Measurements from ENCODE around the gene LSG1.
A peak's percentile ranks its signal among the peaks of the same experiment; 100 is the strongest.

The LSG1 gene

DNA sequence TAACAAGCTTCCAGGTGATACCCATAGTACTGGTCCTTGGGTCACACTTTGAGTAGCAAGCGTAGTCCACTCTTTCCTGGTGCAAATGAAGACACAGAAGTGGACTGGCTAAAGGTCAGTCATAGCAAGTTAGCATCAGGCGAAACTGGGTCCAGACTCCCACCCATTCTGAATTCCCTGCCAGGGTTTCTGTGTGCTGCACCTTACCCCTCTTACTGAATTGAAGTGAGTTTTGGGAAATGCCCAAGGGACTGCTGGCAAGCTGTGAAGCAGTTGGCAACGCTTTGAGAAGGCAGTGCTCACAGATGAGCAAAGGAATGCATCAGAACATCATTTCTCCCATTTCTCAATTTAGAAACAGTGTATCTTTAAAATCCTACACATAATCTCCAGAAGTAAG, 1.8 kb upstream of the LSG1 start:
- Histone ChIP-seq H3K27me3 (ENCODE audit: control insufficient read depth, low read length) (peaks cover 7% of the 10 kb centered on the region; the same call in 1 of the 2 replicates), H3K4me3 (ENCODE audit: low read length) (no peak overlapping the region), H3K4me1 (ENCODE audit: control insufficient read depth, low read length) (peaks cover 22% of the 10 kb centered on the region), H3K27ac (ENCODE audit: low read depth, low read length) (no peak overlapping the region), H3K4me2 (ENCODE audit: low read length) (no peak overlapping the region), H3K79me2 (ENCODE audit: control insufficient read depth, low read length) (peaks cover 34% of the 10 kb centered on the region), H3K9me3 (ENCODE audit: control insufficient read depth, insufficient read depth, low read length) (no peaks in the 10 kb centered on the region), H3K36me3 (ENCODE audit: control insufficient read depth, low read length) (peaks cover 18% of the 10 kb centered on the region), H4K20me1 (ENCODE audit: control insufficient read depth, insufficient read depth, low read depth, low read length) (peaks cover 4% of the 10 kb centered on the region; the same call in 1 of the 2 replicates), H3K9me2 (replicated peaks; ENCODE audit: control insufficient read depth, low read length) (no peaks in the 10 kb centered on the region), H3F3A (ENCODE audit: control insufficient read depth, insufficient read depth) (no peaks in the 10 kb centered on the region)
- TF ChIP-seq EZH2phosphoT487 (IDR thresholded peaks at IDR 0.05; ENCODE audit: borderline replicate concordance, low read length): no peak
- TF ChIP-seq, protein P1, sequence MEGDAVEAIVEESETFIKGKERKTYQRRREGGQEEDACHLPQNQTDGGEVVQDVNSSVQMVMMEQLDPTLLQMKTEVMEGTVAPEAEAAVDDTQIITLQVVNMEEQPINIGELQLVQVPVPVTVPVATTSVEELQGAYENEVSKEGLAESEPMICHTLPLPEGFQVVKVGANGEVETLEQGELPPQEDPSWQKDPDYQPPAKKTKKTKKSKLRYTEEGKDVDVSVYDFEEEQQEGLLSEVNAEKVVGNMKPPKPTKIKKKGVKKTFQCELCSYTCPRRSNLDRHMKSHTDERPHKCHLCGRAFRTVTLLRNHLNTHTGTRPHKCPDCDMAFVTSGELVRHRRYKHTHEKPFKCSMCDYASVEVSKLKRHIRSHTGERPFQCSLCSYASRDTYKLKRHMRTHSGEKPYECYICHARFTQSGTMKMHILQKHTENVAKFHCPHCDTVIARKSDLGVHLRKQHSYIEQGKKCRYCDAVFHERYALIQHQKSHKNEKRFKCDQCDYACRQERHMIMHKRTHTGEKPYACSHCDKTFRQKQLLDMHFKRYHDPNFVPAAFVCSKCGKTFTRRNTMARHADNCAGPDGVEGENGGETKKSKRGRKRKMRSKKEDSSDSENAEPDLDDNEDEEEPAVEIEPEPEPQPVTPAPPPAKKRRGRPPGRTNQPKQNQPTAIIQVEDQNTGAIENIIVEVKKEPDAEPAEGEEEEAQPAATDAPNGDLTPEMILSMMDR (IDR thresholded peaks at IDR 0.05; ENCODE audit: low read depth, low read length, poor library complexity, severe bottlenecking): no peak

DNA sequence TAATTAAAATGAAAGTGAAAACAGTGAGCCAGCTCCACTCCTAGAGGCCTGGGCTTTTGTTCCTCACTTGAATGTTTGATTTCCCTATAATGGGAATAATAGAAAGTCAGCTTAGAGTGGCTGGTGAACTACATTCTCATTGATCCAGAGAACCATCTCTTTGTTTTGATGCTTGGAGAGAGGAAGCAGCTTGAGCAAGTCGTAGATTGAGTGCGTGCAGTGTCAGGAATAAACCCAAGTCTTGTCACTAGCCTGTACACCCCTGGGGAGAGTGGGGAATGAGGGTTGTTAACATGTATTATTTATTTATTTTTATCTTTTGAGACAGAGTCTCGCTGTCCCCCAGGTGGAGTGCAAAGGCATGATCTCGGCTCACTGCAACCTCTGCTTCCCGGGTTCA, 885 bp upstream of the LSG1 start:
- TF ChIP-seq, protein P1 (IDR thresholded peaks at IDR 0.05; ENCODE audit: low read depth, low read length, poor library complexity, severe bottlenecking): no peak
- no peak for TF ChIP-seq EZH2phosphoT487 (IDR thresholded peaks at IDR 0.05; ENCODE audit: borderline replicate concordance, low read length)
- H3K27ac ChIP-seq (ENCODE audit: low read depth, low read length): peak overlapping the region; percentile 72; the same call in 1 of the 2 replicates

DNA sequence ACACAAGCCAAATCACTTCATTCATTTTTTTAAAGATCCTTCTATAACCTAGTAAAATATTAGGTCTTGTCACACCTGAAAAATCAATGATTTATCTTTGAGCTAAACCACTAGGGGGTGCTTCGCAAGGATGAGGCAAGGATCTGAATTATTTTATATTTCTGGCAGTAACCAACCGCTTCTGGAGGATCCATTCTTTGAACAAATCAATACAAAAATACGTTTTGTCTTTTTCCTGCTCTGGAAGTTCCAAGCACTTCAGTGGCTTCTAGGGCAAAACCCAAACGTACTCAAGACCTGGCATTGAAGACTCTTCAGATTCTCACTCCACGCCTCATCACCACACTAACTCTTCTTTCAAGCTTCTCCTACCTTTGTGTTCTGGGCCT, 486 bp downstream of the LSG1 start:
- Histone ChIP-seq H3K27me3 (ENCODE audit: control insufficient read depth, low read length) (peaks cover 3% of the 10 kb centered on the region; the same call in 1 of the 2 replicates), H3K4me1 (ENCODE audit: control insufficient read depth, low read length) (peaks cover 22% of the 10 kb centered on the region), H3K4me2 (ENCODE audit: low read length) (peak overlapping the region; percentile 87), H3F3A (ENCODE audit: control insufficient read depth, insufficient read depth) (no peaks in the 10 kb centered on the region), H3K36me3 (ENCODE audit: control insufficient read depth, low read length) (peaks cover 35% of the 10 kb centered on the region), H3K79me2 (ENCODE audit: control insufficient read depth, low read length) (peaks cover 48% of the 10 kb centered on the region), H3K9me3 (ENCODE audit: control insufficient read depth, insufficient read depth, low read length) (no peaks in the 10 kb centered on the region), H3K4me3 (ENCODE audit: low read length) (peak overlapping the region; percentile 86), H4K20me1 (ENCODE audit: control insufficient read depth, insufficient read depth, low read depth, low read length) (peaks cover 4% of the 10 kb centered on the region; the same call in 1 of the 2 replicates), H3K27ac (ENCODE audit: low read depth, low read length) (peak overlapping the region; percentile 72), H3K9me2 (replicated peaks; ENCODE audit: control insufficient read depth, low read length) (no peaks in the 10 kb centered on the region)
- TF ChIP-seq, protein P1 (IDR thresholded peaks at IDR 0.05; ENCODE audit: low read depth, low read length, poor library complexity, severe bottlenecking): peak; percentile 83
- TF ChIP-seq EZH2phosphoT487 (IDR thresholded peaks at IDR 0.05; ENCODE audit: borderline replicate concordance, low read length): no peak

More for the DNA sequence above, 885 bp upstream of the LSG1 start:
- peaks cover 43% of the 10 kb centered on the region for H3K79me2 ChIP-seq (ENCODE audit: control insufficient read depth, low read length)
- peak overlapping the region; percentile 86 for H3K4me3 ChIP-seq (ENCODE audit: low read length)
- no peaks in the 10 kb centered on the region for H3F3A ChIP-seq (ENCODE audit: control insufficient read depth, insufficient read depth)
- H3K9me2 ChIP-seq (replicated peaks; ENCODE audit: control insufficient read depth, low read length): no peaks in the 10 kb centered on the region
- H3K36me3 ChIP-seq (ENCODE audit: control insufficient read depth, low read length): peaks cover 27% of the 10 kb centered on the region
- peaks cover 22% of the 10 kb centered on the region for H3K4me1 ChIP-seq (ENCODE audit: control insufficient read depth, low read length)
- no peaks in the 10 kb centered on the region for H3K9me3 ChIP-seq (ENCODE audit: control insufficient read depth, insufficient read depth, low read length)
- peak overlapping the region; percentile 87 for H3K4me2 ChIP-seq (ENCODE audit: low read length)
- H4K20me1 ChIP-seq (ENCODE audit: control insufficient read depth, insufficient read depth, low read depth, low read length): peaks cover 4% of the 10 kb centered on the region; the same call in 1 of the 2 replicates
- peaks cover 7% of the 10 kb centered on the region; the same call in 1 of the 2 replicates for H3K27me3 ChIP-seq (ENCODE audit: control insufficient read depth, low read length)

Data from DOHH2 (cell line).